K562 (cell line): Measurements from ENCODE around the gene SRF. TPM values are rescaled to one million over a fixed set of nuclear protein-coding genes. Genes with fewer than 3 reads are reported as not detected.

Source experiments
- ELF4 ChIP-seq: fragments of 450-650 bp; formaldehyde crosslinking; IDR thresholded peaks from 2 replicates; pipeline ENCODE4 v1.4.0; 2022; ENCODE audit warnings: missing genetic modification characterization
- MCM5 ChIP-seq: fragments of 450-650 bp; IDR thresholded peaks from 2 replicates; pipeline ENCODE4 v1.6.1; 2016; ENCODE audit warnings: low read depth
- MED1 ChIP-seq: sonication (generic); formaldehyde crosslinking; IDR thresholded peaks from 2 replicates; pipeline ENCODE4 v1.8.1; 2023; ENCODE audit warnings: missing genetic modification reagents, borderline replicate concordance
- POLR2AphosphoS5 ChIP-seq: IDR thresholded peaks from 2 replicates; pipeline ENCODE4 v1.6.1; 2011; ENCODE audit warnings: mild to moderate bottlenecking, low read depth, low read length, moderate library complexity; ENCODE audit not compliant: control insufficient read depth, insufficient read depth
- SMARCC2 ChIP-seq: fragments of 450-650 bp; IDR thresholded peaks from 2 replicates; pipeline ENCODE4 v1.6.1; 2017; ENCODE audit warnings: antibody characterized with exemption, moderate library complexity, mild to moderate bottlenecking, low read depth
- SMC3 ChIP-seq: conservative IDR thresholded peaks from 2 replicates; pipeline ENCODE4 v1.6.1; 2011; ENCODE audit warnings: low read depth, low read length, improper control_type of control experiment; ENCODE audit not compliant: insufficient read depth
- SOX6 ChIP-seq: fragments of 450-650 bp; IDR thresholded peaks from 2 replicates; pipeline ENCODE4 v1.6.1; 2014; ENCODE audit warnings: mild to moderate bottlenecking
- ZNF263 ChIP-seq: sonication (generic); formaldehyde crosslinking; IDR thresholded peaks from 2 replicates; pipeline ENCODE4 v1.8.0; 2022; ENCODE audit warnings: mild to moderate bottlenecking, missing genetic modification reagents, borderline replicate concordance
- polyA plus RNA-seq, 8 experiments: library from polyadenylated mRNA; depleted of rRNA in 4 of 8; stranded (reverse) in 5 of 8; unstranded in 3 of 8; fragments of >200 nt; fragmentation: Nextera tagmentation in 2 of 8; fragmentation: Illumina TruSeq in 1 of 8; extraction: Ambion mirVana in 2 of 8; extraction: Trizol in 1 of 8; gene quantifications; 2 replicates each; pipeline versions ENCODE4 v1.2.1 to v1.2.3, GENCODE V29; 2011 to 2014; ENCODE audit warnings: inconsistent platforms in 1 of 8, missing spikeins in 1 of 8
- total RNA-seq, 7 experiments: library from RNA; depleted of rRNA in 6 of 7; stranded (reverse); fragments of >200 nt in 6 of 7; fragmentation: Illumina TruSeq in 2 of 7; extraction: Trizol in 2 of 7; gene quantifications; 2 replicates each; pipeline versions ENCODE4 v1.2.1 to v1.2.3, GENCODE V29; 2011 to 2021; ENCODE audit warnings: low replicate concordance in 1 of 7
- TF ChIP-seq, protein P1 (sequence below): IDR thresholded peaks from 3 replicates; pipeline ENCODE4 v1.6.1; 2011; ENCODE audit warnings: borderline replicate concordance, mild to moderate bottlenecking, moderate library complexity; ENCODE audit not compliant: insufficient read length; ENCODE audit errors: extremely low read depth
- TF ChIP-seq, protein P2 (sequence below): fragments of 250-450 bp; sonication (Bioruptor Pico); IDR thresholded peaks from 2 replicates; pipeline ENCODE4 v1.8.0; 2021; ENCODE audit warnings: moderate library complexity, mild to moderate bottlenecking, inconsistent platforms
- TF ChIP-seq, protein P3 (sequence below): fragments of 450-650 bp; conservative IDR thresholded peaks from 2 replicates; pipeline ENCODE4 v1.6.1; 2016; ENCODE audit warnings: missing genetic modification characterization, low read depth, mild to moderate bottlenecking, missing compliant biosample characterization, moderate library complexity
- TF ChIP-seq, protein P4 (sequence below): fragments of 250-450 bp; sonication (Bioruptor Pico); IDR thresholded peaks from 2 replicates; pipeline ENCODE4 v1.8.0; 2022; ENCODE audit warnings: inconsistent platforms
- TF ChIP-seq, protein P5 (sequence below): fragments of 450-650 bp; IDR thresholded peaks from one replicate; pipeline ENCODE4 v1.6.1; 2018; ENCODE audit warnings: mild to moderate bottlenecking, moderate library complexity; ENCODE audit not compliant: partially characterized antibody
- TF ChIP-seq, protein P6 (sequence below): sonication (generic); formaldehyde crosslinking; IDR thresholded peaks from 2 replicates; pipeline ENCODE4 v1.8.0; 2022; ENCODE audit warnings: missing genetic modification reagents, mild to moderate bottlenecking, borderline replicate concordance

Gene SRF
- total and polyA plus RNA-seq, 9 of the 15 experiments (the other 6 are each of a cell fraction or from before 2014, with no cell fraction given): 2.5 to 37.0 (median 24.6) TPM

DNA sequence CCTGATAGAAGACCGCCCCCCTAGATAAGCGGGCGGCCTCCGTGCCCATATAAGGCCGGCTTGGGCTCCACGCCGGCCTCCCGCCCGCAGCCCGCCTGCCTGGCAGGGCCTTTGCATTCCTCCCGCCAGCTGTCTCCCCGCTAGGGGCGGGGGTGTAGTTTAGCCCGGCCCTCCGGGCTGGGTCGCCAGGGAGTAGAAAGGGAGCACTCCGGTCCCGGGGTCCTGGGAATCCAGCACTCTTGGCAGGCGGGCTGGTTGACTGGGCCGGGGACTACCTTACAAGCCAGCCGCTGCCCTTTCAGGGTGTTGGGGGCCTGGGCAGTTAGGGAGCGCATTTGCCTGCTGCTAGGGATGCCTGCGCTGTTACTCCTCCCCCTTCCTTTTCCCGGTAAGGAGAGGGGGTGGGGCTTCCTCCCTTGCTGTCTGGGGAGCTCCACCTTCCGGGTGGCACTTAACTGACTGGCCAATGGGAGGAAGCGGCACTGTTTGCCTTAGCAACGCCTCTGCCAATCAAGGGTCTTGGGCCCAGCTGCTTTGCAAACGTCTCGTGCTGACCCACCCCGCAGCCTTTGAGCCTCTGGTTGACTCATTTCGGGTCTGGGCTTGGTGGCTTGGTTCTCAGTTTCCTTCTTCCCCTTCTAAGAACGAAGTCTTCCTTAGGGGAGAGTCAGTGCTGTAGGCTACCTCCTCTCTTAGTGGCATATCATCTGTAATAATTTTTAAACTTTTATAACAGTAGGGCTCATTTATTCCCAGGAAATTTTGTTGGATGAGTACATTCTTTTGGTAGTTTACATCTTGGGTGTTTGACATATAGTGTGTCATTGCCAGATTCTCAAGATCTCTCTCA lies 3.4 kb downstream of the SRF start (continued):
- TF ChIP-seq, protein P1, sequence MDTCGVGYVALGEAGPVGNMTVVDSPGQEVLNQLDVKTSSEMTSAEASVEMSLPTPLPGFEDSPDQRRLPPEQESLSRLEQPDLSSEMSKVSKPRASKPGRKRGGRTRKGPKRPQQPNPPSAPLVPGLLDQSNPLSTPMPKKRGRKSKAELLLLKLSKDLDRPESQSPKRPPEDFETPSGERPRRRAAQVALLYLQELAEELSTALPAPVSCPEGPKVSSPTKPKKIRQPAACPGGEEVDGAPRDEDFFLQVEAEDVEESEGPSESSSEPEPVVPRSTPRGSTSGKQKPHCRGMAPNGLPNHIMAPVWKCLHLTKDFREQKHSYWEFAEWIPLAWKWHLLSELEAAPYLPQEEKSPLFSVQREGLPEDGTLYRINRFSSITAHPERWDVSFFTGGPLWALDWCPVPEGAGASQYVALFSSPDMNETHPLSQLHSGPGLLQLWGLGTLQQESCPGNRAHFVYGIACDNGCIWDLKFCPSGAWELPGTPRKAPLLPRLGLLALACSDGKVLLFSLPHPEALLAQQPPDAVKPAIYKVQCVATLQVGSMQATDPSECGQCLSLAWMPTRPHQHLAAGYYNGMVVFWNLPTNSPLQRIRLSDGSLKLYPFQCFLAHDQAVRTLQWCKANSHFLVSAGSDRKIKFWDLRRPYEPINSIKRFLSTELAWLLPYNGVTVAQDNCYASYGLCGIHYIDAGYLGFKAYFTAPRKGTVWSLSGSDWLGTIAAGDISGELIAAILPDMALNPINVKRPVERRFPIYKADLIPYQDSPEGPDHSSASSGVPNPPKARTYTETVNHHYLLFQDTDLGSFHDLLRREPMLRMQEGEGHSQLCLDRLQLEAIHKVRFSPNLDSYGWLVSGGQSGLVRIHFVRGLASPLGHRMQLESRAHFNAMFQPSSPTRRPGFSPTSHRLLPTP: no peak
- TF ChIP-seq SMARCC2: no peak
- TF ChIP-seq, protein P2, sequence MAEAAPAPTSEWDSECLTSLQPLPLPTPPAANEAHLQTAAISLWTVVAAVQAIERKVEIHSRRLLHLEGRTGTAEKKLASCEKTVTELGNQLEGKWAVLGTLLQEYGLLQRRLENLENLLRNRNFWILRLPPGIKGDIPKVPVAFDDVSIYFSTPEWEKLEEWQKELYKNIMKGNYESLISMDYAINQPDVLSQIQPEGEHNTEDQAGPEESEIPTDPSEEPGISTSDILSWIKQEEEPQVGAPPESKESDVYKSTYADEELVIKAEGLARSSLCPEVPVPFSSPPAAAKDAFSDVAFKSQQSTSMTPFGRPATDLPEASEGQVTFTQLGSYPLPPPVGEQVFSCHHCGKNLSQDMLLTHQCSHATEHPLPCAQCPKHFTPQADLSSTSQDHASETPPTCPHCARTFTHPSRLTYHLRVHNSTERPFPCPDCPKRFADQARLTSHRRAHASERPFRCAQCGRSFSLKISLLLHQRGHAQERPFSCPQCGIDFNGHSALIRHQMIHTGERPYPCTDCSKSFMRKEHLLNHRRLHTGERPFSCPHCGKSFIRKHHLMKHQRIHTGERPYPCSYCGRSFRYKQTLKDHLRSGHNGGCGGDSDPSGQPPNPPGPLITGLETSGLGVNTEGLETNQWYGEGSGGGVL (CRISPR knock-in tag): no peak
- TF ChIP-seq, protein P3, sequence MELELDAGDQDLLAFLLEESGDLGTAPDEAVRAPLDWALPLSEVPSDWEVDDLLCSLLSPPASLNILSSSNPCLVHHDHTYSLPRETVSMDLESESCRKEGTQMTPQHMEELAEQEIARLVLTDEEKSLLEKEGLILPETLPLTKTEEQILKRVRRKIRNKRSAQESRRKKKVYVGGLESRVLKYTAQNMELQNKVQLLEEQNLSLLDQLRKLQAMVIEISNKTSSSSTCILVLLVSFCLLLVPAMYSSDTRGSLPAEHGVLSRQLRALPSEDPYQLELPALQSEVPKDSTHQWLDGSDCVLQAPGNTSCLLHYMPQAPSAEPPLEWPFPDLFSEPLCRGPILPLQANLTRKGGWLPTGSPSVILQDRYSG (tag): no peak
- peak; percentile 45 for TF ChIP-seq POLR2AphosphoS5
- TF ChIP-seq, protein P4, sequence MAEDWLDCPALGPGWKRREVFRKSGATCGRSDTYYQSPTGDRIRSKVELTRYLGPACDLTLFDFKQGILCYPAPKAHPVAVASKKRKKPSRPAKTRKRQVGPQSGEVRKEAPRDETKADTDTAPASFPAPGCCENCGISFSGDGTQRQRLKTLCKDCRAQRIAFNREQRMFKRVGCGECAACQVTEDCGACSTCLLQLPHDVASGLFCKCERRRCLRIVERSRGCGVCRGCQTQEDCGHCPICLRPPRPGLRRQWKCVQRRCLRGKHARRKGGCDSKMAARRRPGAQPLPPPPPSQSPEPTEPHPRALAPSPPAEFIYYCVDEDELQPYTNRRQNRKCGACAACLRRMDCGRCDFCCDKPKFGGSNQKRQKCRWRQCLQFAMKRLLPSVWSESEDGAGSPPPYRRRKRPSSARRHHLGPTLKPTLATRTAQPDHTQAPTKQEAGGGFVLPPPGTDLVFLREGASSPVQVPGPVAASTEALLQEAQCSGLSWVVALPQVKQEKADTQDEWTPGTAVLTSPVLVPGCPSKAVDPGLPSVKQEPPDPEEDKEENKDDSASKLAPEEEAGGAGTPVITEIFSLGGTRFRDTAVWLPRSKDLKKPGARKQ (CRISPR knock-in tag): no peak
- TF ChIP-seq MED1 (CRISPR knock-in tag): no peak
- TF ChIP-seq MCM5: no peak
- TF ChIP-seq, protein P5, sequence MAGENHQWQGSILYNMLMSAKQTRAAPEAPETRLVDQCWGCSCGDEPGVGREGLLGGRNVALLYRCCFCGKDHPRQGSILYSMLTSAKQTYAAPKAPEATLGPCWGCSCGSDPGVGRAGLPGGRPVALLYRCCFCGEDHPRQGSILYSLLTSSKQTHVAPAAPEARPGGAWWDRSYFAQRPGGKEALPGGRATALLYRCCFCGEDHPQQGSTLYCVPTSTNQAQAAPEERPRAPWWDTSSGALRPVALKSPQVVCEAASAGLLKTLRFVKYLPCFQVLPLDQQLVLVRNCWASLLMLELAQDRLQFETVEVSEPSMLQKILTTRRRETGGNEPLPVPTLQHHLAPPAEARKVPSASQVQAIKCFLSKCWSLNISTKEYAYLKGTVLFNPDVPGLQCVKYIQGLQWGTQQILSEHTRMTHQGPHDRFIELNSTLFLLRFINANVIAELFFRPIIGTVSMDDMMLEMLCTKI: no peak
- TF ChIP-seq ELF4 (CRISPR knock-in tag): no peak
- 0 out of 2 replicates have a peak, but pooled peaks have one; percentile 21 for TF ChIP-seq SOX6
- peak; percentile 93 for TF ChIP-seq ZNF263 (CRISPR knock-in tag)
- no peak for TF ChIP-seq SMC3
- TF ChIP-seq, protein P6, sequence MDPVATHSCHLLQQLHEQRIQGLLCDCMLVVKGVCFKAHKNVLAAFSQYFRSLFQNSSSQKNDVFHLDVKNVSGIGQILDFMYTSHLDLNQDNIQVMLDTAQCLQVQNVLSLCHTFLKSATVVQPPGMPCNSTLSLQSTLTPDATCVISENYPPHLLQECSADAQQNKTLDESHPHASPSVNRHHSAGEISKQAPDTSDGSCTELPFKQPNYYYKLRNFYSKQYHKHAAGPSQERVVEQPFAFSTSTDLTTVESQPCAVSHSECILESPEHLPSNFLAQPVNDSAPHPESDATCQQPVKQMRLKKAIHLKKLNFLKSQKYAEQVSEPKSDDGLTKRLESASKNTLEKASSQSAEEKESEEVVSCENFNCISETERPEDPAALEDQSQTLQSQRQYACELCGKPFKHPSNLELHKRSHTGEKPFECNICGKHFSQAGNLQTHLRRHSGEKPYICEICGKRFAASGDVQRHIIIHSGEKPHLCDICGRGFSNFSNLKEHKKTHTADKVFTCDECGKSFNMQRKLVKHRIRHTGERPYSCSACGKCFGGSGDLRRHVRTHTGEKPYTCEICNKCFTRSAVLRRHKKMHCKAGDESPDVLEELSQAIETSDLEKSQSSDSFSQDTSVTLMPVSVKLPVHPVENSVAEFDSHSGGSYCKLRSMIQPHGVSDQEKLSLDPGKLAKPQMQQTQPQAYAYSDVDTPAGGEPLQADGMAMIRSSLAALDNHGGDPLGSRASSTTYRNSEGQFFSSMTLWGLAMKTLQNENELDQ (CRISPR knock-in tag): no peak
